Measurements from ENCODE around the gene CCNG2. TPM values are rescaled to one million over a fixed set of nuclear protein-coding genes. Genes with fewer than 3 reads are reported as not detected.

Gene CCNG2
- total and polyA plus RNA-seq, 2 of the 13 experiments (the other 11 are each of a cell fraction or from before 2014, with no cell fraction given) = 3.9 to 11.5 TPM

- TF ChIP-seq DMTF1 (CRISPR knock-in tag; IDR thresholded peaks at IDR 0.05) = no peak
- TF ChIP-seq KDM1A (CRISPR knock-in tag; IDR thresholded peaks at IDR 0.05) = no peak
- no peak; the same call in 1 of the 2 replicates for TF ChIP-seq ZNF547 (CRISPR knock-in tag; IDR thresholded peaks at IDR 0.05)
- no peak for TF ChIP-seq ZFP1 (CRISPR knock-in tag; IDR thresholded peaks at IDR 0.05)
- no peak for TF ChIP-seq ZBTB8A (CRISPR knock-in tag; IDR thresholded peaks at IDR 0.05; ENCODE audit: borderline replicate concordance, low read depth)
- TF ChIP-seq TRIM24 (CRISPR knock-in tag; IDR thresholded peaks at IDR 0.05) = no peak
- no peak for TF ChIP-seq BRF2 (CRISPR knock-in tag; IDR thresholded peaks at IDR 0.05)
- TF ChIP-seq SALL2 (CRISPR knock-in tag; IDR thresholded peaks at IDR 0.05) = no peak
- TF ChIP-seq ZNF7 (CRISPR knock-in tag; IDR thresholded peaks at IDR 0.05) = no peak
- peak; percentile 43; the same call in 1 of the 2 replicates for TF ChIP-seq ETV5 (CRISPR knock-in tag; IDR thresholded peaks at IDR 0.05; ENCODE audit: borderline replicate concordance)
- TF ChIP-seq MTERF4 (CRISPR knock-in tag; IDR thresholded peaks at IDR 0.05) = peak; percentile 2; the same call in 1 of the 2 replicates
- TF ChIP-seq ZNF577 (CRISPR knock-in tag; IDR thresholded peaks at IDR 0.05; ENCODE audit: borderline replicate concordance, low read depth) = no peak
- no peak for TF ChIP-seq ZNF713 (CRISPR knock-in tag; IDR thresholded peaks at IDR 0.05)
- TF ChIP-seq SNAPC5 (CRISPR knock-in tag; IDR thresholded peaks at IDR 0.05; ENCODE audit: borderline replicate concordance) = no peak
- TF ChIP-seq ZFP41 (CRISPR knock-in tag; IDR thresholded peaks at IDR 0.05; ENCODE audit: borderline replicate concordance) = no peak
- no peak for TF ChIP-seq SIX1 (CRISPR knock-in tag; IDR thresholded peaks at IDR 0.05; ENCODE audit: borderline replicate concordance)
- TF ChIP-seq HES4 (CRISPR knock-in tag; IDR thresholded peaks at IDR 0.05; ENCODE audit: borderline replicate concordance) = peak; percentile 47; the same call in 1 of the 2 replicates
- TF ChIP-seq HNF4A (CRISPR knock-in tag; IDR thresholded peaks at IDR 0.05) = no peak
- TF ChIP-seq CCAR2 (optimal IDR thresholded peaks at IDR 0.05; ENCODE audit: low read depth, low read length) = no peak
Observed at GRCh38 chr4:77157859-77158486, 966 bp downstream of the CCNG2 start (continued).

All from HepG2 (cell line).